ENCODE results near the gene TCF12.

DNA sequence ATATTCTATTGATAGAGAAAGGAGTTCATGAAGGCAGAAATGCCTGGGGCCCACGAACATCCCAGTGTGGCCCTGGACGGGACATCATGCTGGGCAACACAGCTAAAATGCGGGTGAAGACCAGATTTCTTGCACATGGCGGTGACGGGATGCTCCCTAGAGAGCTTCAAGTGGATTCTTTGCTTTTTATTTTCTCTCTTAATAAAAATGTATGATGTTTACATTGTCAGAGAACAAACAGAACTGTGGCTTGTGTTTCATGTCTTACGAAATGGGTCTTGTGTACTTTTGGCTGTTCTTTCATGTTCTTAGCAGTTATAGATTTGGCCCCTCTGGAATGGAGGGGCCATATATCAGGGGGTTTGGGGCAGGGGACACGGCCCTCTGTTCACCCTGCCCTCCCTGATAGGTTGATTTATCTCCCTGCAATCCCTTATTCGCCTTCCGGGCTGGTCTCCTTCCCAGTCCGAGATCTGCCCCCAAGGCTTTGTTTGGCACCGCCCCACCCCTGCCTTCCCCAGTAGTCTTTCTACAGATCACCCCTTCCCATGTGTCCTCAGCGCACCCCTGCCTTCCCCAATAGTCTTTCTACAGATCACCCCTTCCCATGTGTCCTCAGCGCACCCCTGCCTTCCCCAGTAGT is 389.2 kb downstream of the TCF12 start:
- TF ChIP-seq, protein P1, sequence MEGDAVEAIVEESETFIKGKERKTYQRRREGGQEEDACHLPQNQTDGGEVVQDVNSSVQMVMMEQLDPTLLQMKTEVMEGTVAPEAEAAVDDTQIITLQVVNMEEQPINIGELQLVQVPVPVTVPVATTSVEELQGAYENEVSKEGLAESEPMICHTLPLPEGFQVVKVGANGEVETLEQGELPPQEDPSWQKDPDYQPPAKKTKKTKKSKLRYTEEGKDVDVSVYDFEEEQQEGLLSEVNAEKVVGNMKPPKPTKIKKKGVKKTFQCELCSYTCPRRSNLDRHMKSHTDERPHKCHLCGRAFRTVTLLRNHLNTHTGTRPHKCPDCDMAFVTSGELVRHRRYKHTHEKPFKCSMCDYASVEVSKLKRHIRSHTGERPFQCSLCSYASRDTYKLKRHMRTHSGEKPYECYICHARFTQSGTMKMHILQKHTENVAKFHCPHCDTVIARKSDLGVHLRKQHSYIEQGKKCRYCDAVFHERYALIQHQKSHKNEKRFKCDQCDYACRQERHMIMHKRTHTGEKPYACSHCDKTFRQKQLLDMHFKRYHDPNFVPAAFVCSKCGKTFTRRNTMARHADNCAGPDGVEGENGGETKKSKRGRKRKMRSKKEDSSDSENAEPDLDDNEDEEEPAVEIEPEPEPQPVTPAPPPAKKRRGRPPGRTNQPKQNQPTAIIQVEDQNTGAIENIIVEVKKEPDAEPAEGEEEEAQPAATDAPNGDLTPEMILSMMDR (conservative IDR thresholded peaks at IDR 0.05; ENCODE audit: low read length): no peak
- no peak for TF ChIP-seq EZH2phosphoT487 (IDR thresholded peaks at IDR 0.05; ENCODE audit: borderline replicate concordance)
